K562 (cell line): ENCODE data around the gene C2orf76. TPM values are rescaled to one million over a fixed set of nuclear protein-coding genes. Genes with fewer than 3 reads are reported as not detected.

Source experiments
- ATAC-seq: fragments of 200-7000 bp; cut with Tn5 transposase; 3 replicates; pipeline ENCODE4 v1.9.1; 2020; ENCODE audit warnings: moderate library complexity
- BruUV-seq: library from RNA; stranded (reverse); fragments of 400-500 nt; replicated peaks from 2 replicates; lab custom pipeline; 2021; lab: Mats Ljungman, UMichigan
- CTCF ChIA-PET: fragments of 300-600 bp; formaldehyde crosslinking; extraction: SDS; loops from one replicate; lab custom pipeline; 2021; ENCODE audit warnings: low intra/inter-chr PET ratio; lab: Yijun Ruan, JAX
- POLR2A ChIA-PET: fragments of 300-600, 350-650 bp; sonication (Branson Sonifier 250); formaldehyde crosslinking; extraction: SDS; loops from one replicate; lab custom pipeline; 2021; ENCODE audit warnings: antibody characterized with exemption, inconsistent platforms; lab: Yijun Ruan, JAX
- DNase-seq, 4 experiments: peaks; one replicate each; pipeline versions ENCODE4 v3.0.0 to v3.0.0-alpha.2; 2011 to 2018; ENCODE audit warnings: low spot score in 3 of 4, mixed read lengths in 3 of 4; ENCODE audit errors: extremely low read depth in 1 of 4
- FAIRE-seq: peaks from 2 replicates; lab custom pipeline; 2011; peaks lifted over from hg19 to GRCh38; lab: Jason Lieb, UNC
- H2AFZ ChIP-seq: 2 replicates; pipeline ENCODE4 v1.6.0; 2011; ENCODE audit warnings: low read depth, low read length, control low read depth, inconsistent platforms
- H3K27ac ChIP-seq: fragments of 200-600 bp; 3 replicates; pipeline ENCODE4 v1.8.0; 2011; ENCODE audit warnings: low read depth, mild to moderate bottlenecking, control low read depth, inconsistent platforms, low read length, moderate library complexity, mixed read lengths; ENCODE audit errors: extremely low read depth
- H3K27me3 ChIP-seq, 2 experiments: fragments of 300-600 bp in 1 of 2; 2 replicates in 1 of 2; 3 replicates in 1 of 2; pipeline versions ENCODE4 v1.6.0 to v1.8.0; 2011; ENCODE audit warnings: inconsistent platforms in 2 of 2, low read length in 2 of 2, mild to moderate bottlenecking in 1 of 2, mixed read lengths in 1 of 2, moderate library complexity in 1 of 2; ENCODE audit not compliant: control insufficient read depth in 2 of 2, insufficient read depth in 2 of 2
- H3K36me3 ChIP-seq: fragments of 300-600 bp; 3 replicates; pipeline ENCODE4 v1.8.0; 2011; ENCODE audit warnings: mild to moderate bottlenecking, low read length, inconsistent platforms; ENCODE audit not compliant: control insufficient read depth, insufficient read depth
- H3K4me1 ChIP-seq, 2 experiments: fragments of 200-600 bp in 1 of 2; replicated peaks in 1 of 2; 2 replicates in 1 of 2; 3 replicates in 1 of 2; pipeline versions ENCODE4 v1.5.1 to v1.8.0; 2011; ENCODE audit warnings: inconsistent platforms in 2 of 2, low read length in 2 of 2, mild to moderate bottlenecking in 1 of 2, mixed read lengths in 1 of 2, moderate library complexity in 1 of 2; ENCODE audit not compliant: control insufficient read depth in 2 of 2, insufficient read depth in 2 of 2
- H3K4me2 ChIP-seq: 2 replicates; pipeline ENCODE4 v1.6.1; 2011; ENCODE audit warnings: low read length, control low read depth, inconsistent platforms, mixed read lengths; ENCODE audit not compliant: insufficient read depth
- H3K4me3 ChIP-seq: fragments of 200-600 bp; sonication (generic), shearing (Covaris generic); 2 replicates; pipeline ENCODE4 v1.5.1; 2016; ENCODE audit warnings: control low read depth, inconsistent platforms
- H3K79me2 ChIP-seq: fragments of 200-600 bp; 3 replicates; pipeline ENCODE4 v1.8.0; 2011; ENCODE audit warnings: low read length, inconsistent platforms; ENCODE audit not compliant: control insufficient read depth, insufficient read depth
- H3K9ac ChIP-seq, 2 experiments: 2 replicates each; pipeline versions ENCODE4 v1.6.0 to v1.6.1; 2011; ENCODE audit warnings: low read depth in 2 of 2, low read length in 2 of 2, control low read depth in 1 of 2, inconsistent platforms in 1 of 2, mild to moderate bottlenecking in 1 of 2, mixed read lengths in 1 of 2; ENCODE audit not compliant: insufficient read depth in 1 of 2
- H3K9me1 ChIP-seq: one replicate; pipeline ENCODE4 v1.6.0; 2011; ENCODE audit warnings: inconsistent platforms, mild to moderate bottlenecking, low read length, moderate library complexity; ENCODE audit not compliant: control insufficient read depth, insufficient read depth
- H3K9me3 ChIP-seq: replicated peaks from 2 replicates; pipeline ENCODE4 v1.5.1; 2011; ENCODE audit warnings: low read depth, low read length, inconsistent platforms; ENCODE audit not compliant: control insufficient read depth, insufficient read depth
- H4K20me1 ChIP-seq: replicated peaks from 2 replicates; pipeline ENCODE4 v1.6.1; 2011; ENCODE audit warnings: low read length, inconsistent platforms, mixed read lengths; ENCODE audit not compliant: control insufficient read depth, insufficient read depth
- KHSRP ChIP-seq: fragments of 450-650 bp; IDR thresholded peaks from 2 replicates; pipeline ENCODE4 v1.6.1; 2017
- KLF13 ChIP-seq: fragments of 450-650 bp; IDR thresholded peaks from 2 replicates; pipeline ENCODE4 v1.6.1; 2016; ENCODE audit warnings: missing genetic modification characterization, low read depth, mild to moderate bottlenecking, missing compliant biosample characterization, moderate library complexity, borderline replicate concordance
- MBD2 ChIP-seq: sonication (generic); IDR thresholded peaks from 2 replicates; pipeline ENCODE4 v1.6.1; 2016; ENCODE audit warnings: low read depth, borderline replicate concordance
- NFRKB ChIP-seq: fragments of 450-650 bp; IDR thresholded peaks from 2 replicates; pipeline ENCODE4 v1.6.1; 2016; ENCODE audit warnings: low read depth
- OTX1 ChIP-seq: fragments of 450-650 bp; formaldehyde crosslinking; IDR thresholded peaks from 2 replicates; pipeline ENCODE4 v1.4.0; 2022; ENCODE audit warnings: mild to moderate bottlenecking
- XRCC3 ChIP-seq: fragments of 450-650 bp; IDR thresholded peaks from 2 replicates; pipeline ENCODE4 v1.6.1; 2017; ENCODE audit warnings: mild to moderate bottlenecking, moderate library complexity
- WGBS: fragments of 100-300 bp; shearing (Covaris generic); methylation state at CpG from one replicate; pipeline ENCODE4 v1.1.6; 2016; ENCODE audit warnings: low coverage, mixed read lengths; ENCODE audit not compliant: insufficient coverage; ENCODE audit errors: missing lambda C conversion rate; 5-methylcytosine and 5-hydroxymethylcytosine counted together
- in situ Hi-C: fragments of 300-500 bp; cut with MboI; formaldehyde crosslinking; loops from 4 replicates; pipeline ENCODE4 v1.15.0; 2018; ENCODE audit warnings: inconsistent platforms, mixed read lengths
- intact Hi-C: fragments of 100-400 bp; cut with micrococcal nuclease; formaldehyde crosslinking; loops from 2 replicates; pipeline ENCODE4 v1.14.2; 2022
- polyA plus RNA-seq, 8 experiments: library from polyadenylated mRNA; depleted of rRNA in 4 of 8; stranded (reverse) in 5 of 8; unstranded in 3 of 8; fragments of >200 nt; fragmentation: Nextera tagmentation in 2 of 8; fragmentation: Illumina TruSeq in 1 of 8; extraction: Ambion mirVana in 2 of 8; extraction: Trizol in 1 of 8; gene quantifications; 2 replicates each; pipeline versions ENCODE4 v1.2.1 to v1.2.3, GENCODE V29; 2011 to 2014; ENCODE audit warnings: inconsistent platforms in 1 of 8, missing spikeins in 1 of 8
- total RNA-seq, 7 experiments: library from RNA; depleted of rRNA in 6 of 7; stranded (reverse); fragments of >200 nt in 6 of 7; fragmentation: Illumina TruSeq in 2 of 7; extraction: Trizol in 2 of 7; gene quantifications; 2 replicates each; pipeline versions ENCODE4 v1.2.1 to v1.2.3, GENCODE V29; 2011 to 2021; ENCODE audit warnings: low replicate concordance in 1 of 7

C2orf76 gene
- total and polyA plus RNA-seq, 9 of the 15 experiments (the other 6 are each of a cell fraction or from before 2014, with no cell fraction given), result 4.8 to 26.2 (median 14.5) TPM

- H3K4me1 ChIP-seq, result peaks cover 2 to 7% of the 10 kb centered on the region in 2 experiments; a peak in 3 of 5 replicates
- H3K4me2 ChIP-seq, result no peak overlapping the region
- 87% methylated on average over 8 of the region's 8 CpGs for WGBS
- H3K36me3 ChIP-seq, result peaks cover 26% of the 10 kb centered on the region; the same call in 1 of the 3 replicates
- H3K9me3 ChIP-seq, result no peaks in the 10 kb centered on the region
- no TSS peak for BruUV-seq
- in situ Hi-C loops, result no loop called here
- DNase-seq, result no peak
- no peak overlapping the region for H3K4me3 ChIP-seq
- no peaks in the 10 kb centered on the region for H3K79me2 ChIP-seq
- H3K27me3 ChIP-seq, result no peaks in the 10 kb centered on the region
- POLR2A ChIA-PET, result interaction anchor here (0.7 to 1.0 kb wide), 2 partner anchors 46 to 60 kb away, joined by 3 to 6 read pairs; no protein-coding TSS in a partner anchor
- intact Hi-C loops, result loop anchor here (10.0 kb wide), 1 partner anchor 381 kb away; no protein-coding TSS in a partner anchor
- TF ChIP-seq MBD2 (no peak), KHSRP (no peak), XRCC3 (no peak), KLF13 (tag) (no peak), OTX1 (no peak), NFRKB (no peak)
- no peak for ATAC-seq
- no peak overlapping the region for H3K27ac ChIP-seq
- no peaks in the 10 kb centered on the region for H4K20me1 ChIP-seq
- CTCF ChIA-PET, result interaction anchor here (0.7 to 2.4 kb wide), 4 partner anchors 32 to 48 kb away, joined by 3 to 10 read pairs (median 3); no protein-coding TSS in a partner anchor
- peaks cover 3% of the 10 kb centered on the region for H3K9me1 ChIP-seq
- FAIRE-seq, result no peak
- no peak overlapping the region for H2AFZ ChIP-seq
- no peak overlapping the region for H3K9ac ChIP-seq
Observed at GRCh38 chr2:119266091-119266589, 100.5 kb downstream of the C2orf76 start.
